ENCODE data around the gene KCNJ6.
A peak's percentile ranks its signal among the peaks of the same experiment; 100 is the strongest.
"Not testable (repeated sequence)": the region's sequence is repeated elsewhere in the genome, so short reads cannot be mapped to it uniquely, and the experiment has no call there.

KCNJ6 gene

GRCh38 chr21:37669249-37669648 is 247.0 kb downstream of the KCNJ6 start:
- DNase-seq: no peak

- DNase-seq: no peak
Measured at GRCh38 chr21:37668462-37669239, 247.6 kb downstream of the KCNJ6 start.

- no peak for DNase-seq
Measured at GRCh38 chr21:37667380-37667779, 248.9 kb downstream of the KCNJ6 start.

GRCh38 chr21:37665230-37666024 is 250.8 kb downstream of the KCNJ6 start:
- no peak for DNase-seq

- DNase-seq: not testable (repeated sequence)
Measured at GRCh38 chr21:37662227-37662626, 254.0 kb downstream of the KCNJ6 start.

GRCh38 chr21:37660709-37661108 is 255.5 kb downstream of the KCNJ6 start:
- DNase-seq: no peak

- no peak for DNase-seq
Measured at GRCh38 chr21:37659874-37660273, 256.4 kb downstream of the KCNJ6 start.

GRCh38 chr21:37658817-37659458 is 257.3 kb downstream of the KCNJ6 start:
- DNase-seq: no peak

- no peak for DNase-seq
Measured at GRCh38 chr21:37658121-37658816, 258.0 kb downstream of the KCNJ6 start.

- DNase-seq: no peak
Measured at GRCh38 chr21:37656899-37657298, 259.4 kb downstream of the KCNJ6 start.

- DNase-seq: no peak
Measured at GRCh38 chr21:37655611-37656300, 260.5 kb downstream of the KCNJ6 start.

- DNase-seq: no peak
Measured at GRCh38 chr21:37654596-37654995, 261.7 kb downstream of the KCNJ6 start.

GRCh38 chr21:37653201-37653600 is 263.1 kb downstream of the KCNJ6 start:
- no peak for DNase-seq

- DNase-seq: no peak
Measured at GRCh38 chr21:37647781-37648180, 268.5 kb downstream of the KCNJ6 start.

GRCh38 chr21:37646761-37647160 is 269.5 kb downstream of the KCNJ6 start:
- DNase-seq: not testable (repeated sequence)

- DNase-seq: no peak
Measured at GRCh38 chr21:37645848-37646247, 270.4 kb downstream of the KCNJ6 start.

- DNase-seq: no peak
Measured at GRCh38 chr21:37644636-37645035, 271.6 kb downstream of the KCNJ6 start.

GRCh38 chr21:37643862-37644261 is 272.4 kb downstream of the KCNJ6 start:
- not testable (repeated sequence) for DNase-seq

- DNase-seq: peak; percentile 3
Measured at GRCh38 chr21:37642493-37642892, 273.8 kb downstream of the KCNJ6 start.

- no peak for DNase-seq
Measured at GRCh38 chr21:37639756-37640155, 276.5 kb downstream of the KCNJ6 start.

- no peak for DNase-seq
Measured at GRCh38 chr21:37636152-37636860, 280.0 kb downstream of the KCNJ6 start.

All from DMS79 treated with DMSO at 0.1 percent for 48 hours (cell line).